Neural cell (in vitro differentiated cells): ENCODE results near the gene C4A. TPM values are rescaled to one million over a fixed set of nuclear protein-coding genes. Genes with fewer than 3 reads are reported as not detected.

ENCODE experiments used
- H2AFZ ChIP-seq: fragments of 200-600, 300-800 bp; sonication (generic), shearing (Covaris generic); 2 replicates; pipeline ENCODE4 v1.6.0; 2014; ENCODE audit warnings: low read depth, mild to moderate bottlenecking, antibody characterized with exemption, low read length, moderate library complexity
- H3F3A ChIP-seq: fragments of 200-600 bp; shearing (Covaris generic); 2 replicates; pipeline ENCODE4 v1.6.1; 2016; ENCODE audit warnings: mild to moderate bottlenecking, moderate library complexity, mixed read lengths, antibody characterized with exemption, low read length; ENCODE audit not compliant: insufficient read depth, poor library complexity, severe bottlenecking
- H3K27ac ChIP-seq: fragments of 200-600, 300-800 bp; sonication (generic), shearing (Covaris generic); 2 replicates; pipeline ENCODE4 v1.5.1; 2014; ENCODE audit warnings: mild to moderate bottlenecking, low read length, moderate library complexity
- H3K27me3 ChIP-seq: fragments of 300-800, 200-600 bp; sonication (generic), shearing (Covaris generic); 2 replicates; pipeline ENCODE4 v1.6.0; 2014; ENCODE audit warnings: mild to moderate bottlenecking, low read depth, low read length, moderate library complexity; ENCODE audit not compliant: insufficient read depth
- H3K36me3 ChIP-seq: fragments of 300-800, 200-600 bp; sonication (generic), shearing (Covaris generic); 2 replicates; pipeline ENCODE4 v1.5.1; 2014; ENCODE audit warnings: mild to moderate bottlenecking, antibody characterized with exemption, low read length, moderate library complexity; ENCODE audit not compliant: insufficient read depth
- H3K4me2 ChIP-seq: fragments of 300-800, 200-600 bp; sonication (generic), shearing (Covaris generic); 2 replicates; pipeline ENCODE4 v1.6.0; 2014; ENCODE audit warnings: mild to moderate bottlenecking, low read length
- H3K4me3 ChIP-seq: fragments of 300-800, 200-600 bp; sonication (generic), shearing (Covaris generic); 2 replicates; pipeline ENCODE4 v1.5.1; 2014; ENCODE audit warnings: mild to moderate bottlenecking, low read length, moderate library complexity
- H3K79me2 ChIP-seq: fragments of 200-600 bp; shearing (Covaris generic); replicated peaks from 2 replicates; pipeline ENCODE4 v1.6.0; 2014; ENCODE audit warnings: mild to moderate bottlenecking, low read length, moderate library complexity; ENCODE audit not compliant: insufficient read depth
- H3K9ac ChIP-seq: fragments of 300-800, 200-600 bp; sonication (generic), shearing (Covaris generic); 2 replicates; pipeline ENCODE4 v1.6.1; 2016; ENCODE audit warnings: mild to moderate bottlenecking, low read length, mixed read lengths
- H3K9me2 ChIP-seq: fragments of 200-600 bp; shearing (Covaris generic); 2 replicates; pipeline ENCODE4 v1.6.1; 2016; ENCODE audit warnings: mild to moderate bottlenecking, low read length, mixed read lengths; ENCODE audit not compliant: insufficient read depth
- H3K9me3 ChIP-seq: fragments of 200-600, 300-800 bp; sonication (generic), shearing (Covaris generic); 2 replicates; pipeline ENCODE4 v1.6.1; 2016; ENCODE audit warnings: mild to moderate bottlenecking, mixed run types, low read length, moderate library complexity, mixed read lengths
- H4K20me1 ChIP-seq: fragments of 200-600 bp; shearing (Covaris generic); 2 replicates; pipeline ENCODE4 v1.6.1; 2016; ENCODE audit warnings: mild to moderate bottlenecking, mixed run types; ENCODE audit not compliant: insufficient read depth
- EP300 ChIP-seq: fragments of 450-650 bp; conservative IDR thresholded peaks from 2 replicates; pipeline ENCODE4 v1.6.1; 2014; ENCODE audit warnings: antibody characterized with exemption, mild to moderate bottlenecking, moderate library complexity; ENCODE audit not compliant: poor library complexity, severe bottlenecking
- EZH2 ChIP-seq: fragments of 200-600, 300-800 bp; shearing (Covaris generic), sonication (generic); IDR thresholded peaks from 2 replicates; pipeline ENCODE4 v1.6.1; 2014; ENCODE audit warnings: antibody characterized with exemption, low read length, borderline replicate concordance, mild to moderate bottlenecking; ENCODE audit not compliant: insufficient read depth, poor library complexity, severe bottlenecking
- MXI1 ChIP-seq: fragments of 450-650 bp; conservative IDR thresholded peaks from 2 replicates; pipeline ENCODE4 v1.6.1; 2014; ENCODE audit warnings: antibody characterized with exemption, mild to moderate bottlenecking; ENCODE audit not compliant: poor library complexity, severe bottlenecking
- POLR2AphosphoS5 ChIP-seq: IDR thresholded peaks from 2 replicates; pipeline ENCODE4 v1.6.1; 2012
- RAD21 ChIP-seq: fragments of 450-650 bp; conservative IDR thresholded peaks from 2 replicates; pipeline ENCODE4 v1.6.1; 2014; ENCODE audit warnings: antibody characterized with exemption, mild to moderate bottlenecking, moderate library complexity
- REST ChIP-seq: IDR thresholded peaks from 2 replicates; pipeline ENCODE4 v1.6.1; 2012; ENCODE audit warnings: borderline replicate concordance
- SMC3 ChIP-seq: fragments of 450-650 bp; conservative IDR thresholded peaks from 2 replicates; pipeline ENCODE4 v1.6.1; 2014; ENCODE audit warnings: antibody characterized with exemption, mild to moderate bottlenecking, moderate library complexity; ENCODE audit not compliant: poor library complexity
- TAF1 ChIP-seq: IDR thresholded peaks from 2 replicates; pipeline ENCODE4 v1.6.1; 2012; ENCODE audit warnings: low read depth
- polyA plus RNA-seq: library from polyadenylated mRNA; depleted of rRNA; stranded (reverse); fragments of >200 nt; gene quantifications from 2 replicates; pipeline ENCODE4 v1.2.3, GENCODE V29; 2014
- TF ChIP-seq, protein P1 (sequence below): fragments of 450-650 bp; IDR thresholded peaks from 2 replicates; pipeline ENCODE4 v1.5.1; 2014; ENCODE audit warnings: antibody characterized with exemption, mild to moderate bottlenecking, moderate library complexity; ENCODE audit not compliant: poor library complexity, severe bottlenecking

Gene C4A
- polyA plus RNA-seq, 1 donor from 2014 or later, result 4.4 TPM

GRCh38 chr6:31935823-31936222 is 46.0 kb upstream of the C4A start:
- Histone ChIP-seq H3K27ac (no peak overlapping the region), H3K79me2 (no peaks in the 10 kb centered on the region), H3K36me3 (no peaks in the 10 kb centered on the region), H3K9ac (no peak overlapping the region), H2AFZ (no peak overlapping the region), H3K9me3 (no peaks in the 10 kb centered on the region), H4K20me1 (no peaks in the 10 kb centered on the region), H3K4me3 (no peak overlapping the region), H3F3A (no peaks in the 10 kb centered on the region), H3K27me3 (no peaks in the 10 kb centered on the region), H3K4me2 (no peak overlapping the region), H3K9me2 (no peaks in the 10 kb centered on the region)
- TF ChIP-seq REST, result no peak
- no peak for TF ChIP-seq RAD21
- TF ChIP-seq POLR2AphosphoS5, result no peak
- TF ChIP-seq SMC3, result no peak
- TF ChIP-seq TAF1, result no peak
- TF ChIP-seq MXI1, result no peak
- TF ChIP-seq EZH2, result no peak
- TF ChIP-seq, protein P1, sequence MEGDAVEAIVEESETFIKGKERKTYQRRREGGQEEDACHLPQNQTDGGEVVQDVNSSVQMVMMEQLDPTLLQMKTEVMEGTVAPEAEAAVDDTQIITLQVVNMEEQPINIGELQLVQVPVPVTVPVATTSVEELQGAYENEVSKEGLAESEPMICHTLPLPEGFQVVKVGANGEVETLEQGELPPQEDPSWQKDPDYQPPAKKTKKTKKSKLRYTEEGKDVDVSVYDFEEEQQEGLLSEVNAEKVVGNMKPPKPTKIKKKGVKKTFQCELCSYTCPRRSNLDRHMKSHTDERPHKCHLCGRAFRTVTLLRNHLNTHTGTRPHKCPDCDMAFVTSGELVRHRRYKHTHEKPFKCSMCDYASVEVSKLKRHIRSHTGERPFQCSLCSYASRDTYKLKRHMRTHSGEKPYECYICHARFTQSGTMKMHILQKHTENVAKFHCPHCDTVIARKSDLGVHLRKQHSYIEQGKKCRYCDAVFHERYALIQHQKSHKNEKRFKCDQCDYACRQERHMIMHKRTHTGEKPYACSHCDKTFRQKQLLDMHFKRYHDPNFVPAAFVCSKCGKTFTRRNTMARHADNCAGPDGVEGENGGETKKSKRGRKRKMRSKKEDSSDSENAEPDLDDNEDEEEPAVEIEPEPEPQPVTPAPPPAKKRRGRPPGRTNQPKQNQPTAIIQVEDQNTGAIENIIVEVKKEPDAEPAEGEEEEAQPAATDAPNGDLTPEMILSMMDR, result no peak
- TF ChIP-seq EP300, result no peak

DNA sequence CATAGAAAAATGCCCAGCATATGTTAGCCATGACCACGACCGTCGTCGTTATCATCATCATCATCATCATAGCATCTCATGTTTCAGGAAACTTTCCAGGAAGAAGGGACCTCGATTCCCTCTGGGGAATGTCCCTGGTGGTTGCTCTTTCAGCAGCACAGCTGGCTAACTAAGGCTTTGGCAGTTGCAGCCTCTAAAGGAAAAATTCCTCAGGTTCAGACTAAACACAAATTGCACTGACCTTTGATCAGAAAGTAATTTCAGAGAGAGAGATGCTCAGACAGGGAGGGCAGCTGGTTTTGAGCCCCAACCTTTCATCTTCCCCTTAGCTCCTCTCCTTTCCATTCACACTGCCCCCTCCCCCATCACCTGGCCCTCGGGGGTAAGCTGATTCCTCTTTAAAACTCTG is 41.6 kb upstream of the C4A start:
- Histone ChIP-seq H3K79me2 (no peaks in the 10 kb centered on the region), H3K9me3 (no peaks in the 10 kb centered on the region), H3F3A (no peaks in the 10 kb centered on the region), H3K27me3 (no peaks in the 10 kb centered on the region), H2AFZ (no peak overlapping the region), H3K9me2 (no peaks in the 10 kb centered on the region), H3K4me2 (no peak overlapping the region), H3K9ac (no peak overlapping the region), H3K4me3 (no peak overlapping the region), H4K20me1 (no peaks in the 10 kb centered on the region), H3K27ac (no peak overlapping the region), H3K36me3 (no peaks in the 10 kb centered on the region)
- TF ChIP-seq TAF1 (no peak), POLR2AphosphoS5 (no peak), EZH2 (no peak), RAD21 (no peak), EP300 (no peak), REST (no peak), MXI1 (no peak), SMC3 (no peak)
- TF ChIP-seq, protein P1, result no peak
